Motor neuron (in vitro differentiated cells): ENCODE results near the gene SKIC2. TPM values are rescaled to one million over a fixed set of nuclear protein-coding genes. Genes with fewer than 3 reads are reported as not detected.

Experiments
- ATAC-seq, 8 experiments: fragments of 200-7000 bp; cut with Tn5 transposase; replicated peaks in 6 of 8; 2 replicates each; pipeline ENCODE4 v1.8.0; 2021; ENCODE audit warnings: mild to moderate bottlenecking in 8 of 8, moderate library complexity in 8 of 8
- H3K27ac ChIP-seq, 2 donors: fragments of 250-450 bp; sonication (Bioruptor Pico); 2 replicates each; pipeline ENCODE4 v1.9.0; 2021; ENCODE audit warnings: antibody characterized with exemption in 2 of 2, mild to moderate bottlenecking in 2 of 2, moderate library complexity in 1 of 2
- H3K4me1 ChIP-seq, 2 donors: fragments of 250-450 bp; sonication (Bioruptor Pico); replicated peaks in 1 of 2; 2 replicates each; pipeline ENCODE4 v1.6.1; 2021; ENCODE audit warnings: antibody characterized with exemption in 2 of 2, mild to moderate bottlenecking in 2 of 2, moderate library complexity in 1 of 2
- H3K4me3 ChIP-seq, 5 donors: fragments of 250-450 bp; sonication (Bioruptor Pico); 2 replicates each; pipeline ENCODE4 v1.9.0; 2021; ENCODE audit warnings: antibody characterized with exemption in 5 of 5, mild to moderate bottlenecking in 5 of 5, moderate library complexity in 4 of 5
- WGBS, 10 experiments: fragments of 450-650 bp; shearing (Covaris generic); methylation state at CpG; one replicate each; pipeline ENCODE4 v1.0.0; 2022; 5-methylcytosine and 5-hydroxymethylcytosine counted together
- in situ Hi-C, 9 experiments: fragments of 400-800 bp; cut with MboI; loops; one replicate each; pipeline ENCODE4 v1.15.0; 2021; ENCODE audit warnings: low sequenced_read_pairs in 9 of 9, low pct_unique_long_range_greater_than_20kb in 2 of 9; ENCODE audit not compliant: unreplicated experiment in 9 of 9
- total RNA-seq, 8 experiments: library from RNA; unstranded; fragments of 300-600 nt; gene quantifications; 2 replicates each; pipeline versions ENCODE4 v1.2.3 to v1.2.4, GENCODE V29; 2022

SKIC2 gene
- total RNA-seq, 8 experiments from 2014 or later, result 30.6 to 68.4 (median 52.9) TPM

GRCh38 chr6:31966997-31967925 is 8.3 kb downstream of the SKIC2 start:
- WGBS, 10 experiments, result 50 to 100% (median 92%) methylated on average over 1 to 6 of the region's 10 CpGs; no CpG with 5 or more reads in 3 of the 10 experiments

GRCh38 chr6:31967926-31968320 is 8.9 kb downstream of the SKIC2 start:
- no peak for ATAC-seq
- 0 to 100% (median 80%) methylated on average over 1 to 2 of the region's 3 CpGs; no CpG with 5 or more reads in 7 of the 10 experiments for WGBS, 10 experiments
- H3K4me3 ChIP-seq, result no peak overlapping the region
- no peak overlapping the region for H3K27ac ChIP-seq
- in situ Hi-C loops, result loop anchor here in 1 of 9 experiments (25.0 kb wide), 1 partner anchor 281 kb away; the partner anchor contains the start of gene LY6G5C
- peaks cover 11 to 18% of the 10 kb centered on the region in 2 donors for H3K4me1 ChIP-seq

More at GRCh38 chr6:31966997-31967925, 8.3 kb downstream of the SKIC2 start:
- no peak for ATAC-seq
- H3K27ac ChIP-seq, result no peak overlapping the region
- peaks cover 11 to 18% of the 10 kb centered on the region in 2 donors for H3K4me1 ChIP-seq
- no peak overlapping the region for H3K4me3 ChIP-seq
- in situ Hi-C loops, result loop anchor here in 1 of 9 experiments (25.0 kb wide), 1 partner anchor 280 kb away; the partner anchor contains the start of gene LY6G5C

GRCh38 chr6:31968326-31968725 is 9.4 kb downstream of the SKIC2 start:
- WGBS, 10 experiments, result 100% methylated on average over 2 of the region's 11 CpGs; no CpG with 5 or more reads in 9 of the 10 experiments
- Histone ChIP-seq H3K27ac (no peak overlapping the region), H3K4me1 (peaks cover 15 to 21% of the 10 kb centered on the region in 2 donors), H3K4me3 (no peak overlapping the region)
- in situ Hi-C loops, result loop anchor here in 1 of 9 experiments (25.0 kb wide), 1 partner anchor 281 kb away; the partner anchor contains the start of gene LY6G5C
- no peak for ATAC-seq

- peaks cover 19 to 24% of the 10 kb centered on the region in 2 donors for H3K4me1 ChIP-seq
- 84 to 100% (median 96%) methylated on average over 2 to 4 of the region's 23 CpGs; no CpG with 5 or more reads in 7 of the 10 experiments for whole genome bisulfite sequencing, 10 experiments
- no peak for ATAC-seq
- no peak overlapping the region for H3K4me3 ChIP-seq
- in situ Hi-C loops, result loop anchor here in 1 of 9 experiments (25.0 kb wide), 1 partner anchor 282 kb away; the partner anchor contains the start of gene LY6G5C
- no peak overlapping the region for H3K27ac ChIP-seq
Observed at GRCh38 chr6:31968791-31969711, 10.1 kb downstream of the SKIC2 start.

GRCh38 chr6:31969712-31970603 is 11.0 kb downstream of the SKIC2 start:
- Histone ChIP-seq H3K4me3 (peak overlapping the region in 3 of 5 donors; percentile 56 to 85 (median 67)), H3K27ac (peak overlapping the region; percentile 96 to 97), H3K4me1 (peaks cover 19 to 24% of the 10 kb centered on the region in 2 donors)
- ATAC-seq, result no peak
- in situ Hi-C loops, result loop anchor here in 1 of 9 experiments (25.0 kb wide), 1 partner anchor 283 kb away; the partner anchor contains the start of gene LY6G5C
- WGBS, 10 experiments, result 60 to 94% (median 86%) methylated on average over 2 to 11 of the region's 17 CpGs; no CpG with 5 or more reads in 4 of the 10 experiments

- H3K27ac ChIP-seq, result peak overlapping the region; percentile 96 to 97
- 70 to 100% (median 93%) methylated on average over 1 to 3 of the region's 18 CpGs; no CpG with 5 or more reads in 5 of the 10 experiments for WGBS, 10 experiments
- peaks cover 19 to 24% of the 10 kb centered on the region in 2 donors for H3K4me1 ChIP-seq
- ATAC-seq, result no peak
- peak overlapping the region; percentile 56 to 85 (median 66) for H3K4me3 ChIP-seq
- in situ Hi-C loops, result loop anchor here in 1 of 9 experiments (25.0 kb wide), 1 partner anchor 283 kb away; the partner anchor contains the start of gene LY6G5C
Observed at GRCh38 chr6:31970604-31971271, 11.8 kb downstream of the SKIC2 start.

GRCh38 chr6:31971279-31971992 is 12.5 kb downstream of the SKIC2 start:
- 0 to 84% (median 24%) methylated on average over 2 to 16 of the region's 29 CpGs for WGBS, 10 experiments
- Histone ChIP-seq H3K4me1 (peaks cover 19 to 24% of the 10 kb centered on the region in 2 donors), H3K4me3 (peak overlapping the region; percentile 56 to 85 (median 66)), H3K27ac (peak overlapping the region; percentile 96 to 97)
- in situ Hi-C loops, result loop anchor here in 1 of 9 experiments (25.0 kb wide), 1 partner anchor 284 kb away; the partner anchor contains the start of gene LY6G5C
- peak in 1 of 8 experiments; percentile 0 for ATAC-seq

- peak within 1 kb of the TSS; percentile 96 to 97 for H3K27ac ChIP-seq
- in situ Hi-C loops, result loop anchor here in 1 of 9 experiments (25.0 kb wide), 1 partner anchor 285 kb away; the partner anchor contains the start of gene LY6G5C
- peaks cover 19 to 24% of the 10 kb centered on the region in 2 donors for H3K4me1 ChIP-seq
- peak within 1 kb of the TSS; percentile 56 to 85 (median 66) for H3K4me3 ChIP-seq
- peak; percentile 84 to 93 (median 91) for ATAC-seq
- WGBS, 10 experiments, result 0 to 4% (median 0%) methylated on average over 1 to 20 of the region's 62 CpGs; no CpG with 5 or more reads in 3 of the 10 experiments
Observed at GRCh38 chr6:31971993-31972708, 13.2 kb downstream of the SKIC2 start, which contains the start of gene DXO. DXO (minus strand) TSS chr6:31972138; CDS start chr6:31971675, 463 bp downstream.

- ATAC-seq, result peak in 2 of 8 experiments; percentile 3
- Histone ChIP-seq H3K4me1 (peaks cover 19 to 24% of the 10 kb centered on the region in 2 donors), H3K27ac (peak overlapping the region; percentile 96 to 97), H3K4me3 (peak overlapping the region; percentile 56 to 85 (median 66))
- WGBS, 10 experiments, result 0 to 57% (median 8%) methylated on average over 1 to 17 of the region's 19 CpGs; no CpG with 5 or more reads in 2 of the 10 experiments
- in situ Hi-C loops, result loop anchor here in 1 of 9 experiments (25.0 kb wide), 1 partner anchor 286 kb away; the partner anchor contains the start of gene LY6G5C
Observed at GRCh38 chr6:31972709-31973350, 13.9 kb downstream of the SKIC2 start.
